Measurements from ENCODE around the gene EPHA8.

DNA sequence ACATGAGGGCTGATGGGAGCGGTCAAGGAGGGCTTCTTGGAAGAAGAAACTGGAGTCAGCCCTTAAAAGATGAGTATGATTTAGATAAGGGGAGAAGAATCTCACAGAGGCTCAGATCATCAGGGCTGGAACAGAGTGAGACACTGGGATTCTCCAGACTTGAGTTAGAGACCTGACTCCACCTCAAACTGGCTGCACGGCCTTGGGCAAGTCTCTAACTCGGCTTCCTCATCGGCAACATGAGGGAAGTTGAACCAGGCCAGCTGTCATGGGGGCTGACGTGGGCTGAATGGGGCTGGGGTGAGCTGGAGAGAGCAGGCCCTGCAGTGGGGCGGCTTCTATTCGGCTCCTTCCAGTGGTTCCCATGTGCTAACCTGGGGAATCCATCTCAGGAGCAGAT lies 82.6 kb downstream of the EPHA8 start:
- TF ChIP-seq, protein P1, sequence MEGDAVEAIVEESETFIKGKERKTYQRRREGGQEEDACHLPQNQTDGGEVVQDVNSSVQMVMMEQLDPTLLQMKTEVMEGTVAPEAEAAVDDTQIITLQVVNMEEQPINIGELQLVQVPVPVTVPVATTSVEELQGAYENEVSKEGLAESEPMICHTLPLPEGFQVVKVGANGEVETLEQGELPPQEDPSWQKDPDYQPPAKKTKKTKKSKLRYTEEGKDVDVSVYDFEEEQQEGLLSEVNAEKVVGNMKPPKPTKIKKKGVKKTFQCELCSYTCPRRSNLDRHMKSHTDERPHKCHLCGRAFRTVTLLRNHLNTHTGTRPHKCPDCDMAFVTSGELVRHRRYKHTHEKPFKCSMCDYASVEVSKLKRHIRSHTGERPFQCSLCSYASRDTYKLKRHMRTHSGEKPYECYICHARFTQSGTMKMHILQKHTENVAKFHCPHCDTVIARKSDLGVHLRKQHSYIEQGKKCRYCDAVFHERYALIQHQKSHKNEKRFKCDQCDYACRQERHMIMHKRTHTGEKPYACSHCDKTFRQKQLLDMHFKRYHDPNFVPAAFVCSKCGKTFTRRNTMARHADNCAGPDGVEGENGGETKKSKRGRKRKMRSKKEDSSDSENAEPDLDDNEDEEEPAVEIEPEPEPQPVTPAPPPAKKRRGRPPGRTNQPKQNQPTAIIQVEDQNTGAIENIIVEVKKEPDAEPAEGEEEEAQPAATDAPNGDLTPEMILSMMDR (IDR thresholded peaks at IDR 0.05; ENCODE audit: low read length), result no peak
- no peak for TF ChIP-seq EZH2phosphoT487 (IDR thresholded peaks at IDR 0.05; ENCODE audit: low read length)
- TF ChIP-seq EZH2 (optimal IDR thresholded peaks at IDR 0.05; ENCODE audit: low read depth, low read length), result no peak

Data from MM.1S (cell line).